Aorta (tissue), 5 donors: ENCODE results near the gene KLK14. TPM values are rescaled to one million over a fixed set of nuclear protein-coding genes. Genes with fewer than 3 reads are reported as not detected.
A peak's percentile ranks its signal among the peaks of the same experiment; 100 is the strongest.

Source experiments
- ATAC-seq: fragments of 200-7000 bp; cut with Tn5 transposase; one replicate; pipeline ENCODE4 v1.9.1; 2022; ENCODE audit warnings: moderate library complexity; ENCODE audit not compliant: low FRiP score
- DNase-seq, 2 donors: peaks; one replicate each; pipeline ENCODE4 v3.0.0-alpha.2; 2020
- H3K27ac ChIP-seq, 2 donors: one replicate each; pipeline ENCODE4 v1.5.1; 2013; ENCODE audit warnings: low read length in 2 of 2, mild to moderate bottlenecking in 2 of 2, moderate library complexity in 2 of 2, control low read depth in 1 of 2, inconsistent platforms in 1 of 2, low read depth in 1 of 2
- H3K27me3 ChIP-seq, 2 donors: one replicate each; pipeline ENCODE4 v1.6.1; 2013; ENCODE audit warnings: control low read depth in 1 of 2, low read length in 1 of 2, mild to moderate bottlenecking in 1 of 2, moderate library complexity in 1 of 2; ENCODE audit not compliant: insufficient read depth in 2 of 2, control insufficient read depth in 1 of 2
- H3K36me3 ChIP-seq, 2 donors: one replicate each; pipeline ENCODE4 v1.6.1; 2013; ENCODE audit warnings: control low read depth in 1 of 2, low read length in 1 of 2, mild to moderate bottlenecking in 1 of 2; ENCODE audit not compliant: insufficient read depth in 2 of 2, control insufficient read depth in 1 of 2
- H3K4me1 ChIP-seq, 2 donors: one replicate each; pipeline ENCODE4 v1.6.1; 2013; ENCODE audit warnings: low read length in 2 of 2, control low read depth in 1 of 2, mild to moderate bottlenecking in 1 of 2, moderate library complexity in 1 of 2; ENCODE audit not compliant: insufficient read depth in 2 of 2, control insufficient read depth in 1 of 2
- H3K4me3 ChIP-seq, 2 donors: one replicate each; pipeline ENCODE4 v1.5.1; 2013; ENCODE audit warnings: low read length in 2 of 2, control low read depth in 1 of 2, mild to moderate bottlenecking in 1 of 2
- H3K9me3 ChIP-seq: one replicate; pipeline ENCODE4 v1.6.1; 2013; ENCODE audit warnings: mild to moderate bottlenecking, low read length; ENCODE audit not compliant: control insufficient read depth
- WGBS, 2 donors: extraction: QIAGEN DNeasy Blood & Tissue Kit; methylation state at CpG; one replicate each; pipeline ENCODE4 v1.1.7; 2013; 5-methylcytosine and 5-hydroxymethylcytosine counted together
- intact Hi-C, 2 donors: fragments of 100-400 bp; cut with DNase I; formaldehyde crosslinking; loops; one replicate each; pipeline versions ENCODE4 v1.14.2 to v1.15.0; 2022
- polyA plus RNA-seq, 2 donors: library from polyadenylated mRNA; stranded (reverse); fragments of 200-250 nt; gene quantifications; one replicate each; pipeline ENCODE4 v1.2.3, GENCODE V29; 2013
- total RNA-seq, 2 donors: library from RNA; stranded (reverse); fragmentation: NEBNext Ultra II Directional; extraction: Animal tissue kit (Norgen Biotek cat#: 25700); gene quantifications; one replicate each; pipeline ENCODE4 v1.2.1, GENCODE V29; 2021
- donor health status: healthy with polysubstance abuse.
- donor health status: Bipolar disorder and iron deficiency.
- donor health status: DM: no; HTN: no; CAD: no.
- donor health status: DM: no; HTN: no; CAD: no.
- donor health status: DM: yes; HTN: yes; CAD: no.

KLK14 gene
- total and polyA plus RNA-seq, 4 donors: 0.10 to 0.71 (median 0.57) TPM; not detected in 1

DNA sequence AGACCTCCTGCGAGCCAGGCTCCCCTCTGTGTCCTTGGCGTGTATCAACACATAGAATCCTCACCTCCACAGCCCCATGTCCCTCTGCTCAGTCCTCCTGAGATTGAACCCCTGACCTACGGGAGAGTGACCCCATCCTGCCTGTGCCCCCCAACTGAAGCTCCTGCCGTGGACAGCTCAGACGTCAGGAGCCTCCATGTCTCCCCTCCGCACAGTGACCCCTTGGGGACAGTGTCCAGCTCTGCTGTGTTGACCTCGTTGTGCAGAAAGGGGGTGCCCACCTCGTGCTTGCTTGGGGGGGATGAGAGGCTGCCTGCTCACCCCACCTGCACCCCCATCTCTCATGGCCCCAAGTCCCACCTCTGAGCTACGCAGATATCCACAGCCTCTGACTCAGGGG, 41.5 kb upstream of the KLK14 start:
- Histone ChIP-seq H3K27ac (no peak overlapping the region), H3K36me3 (no peaks in the 10 kb centered on the region), H3K4me1 (no peaks in the 10 kb centered on the region), H3K27me3 (no peaks in the 10 kb centered on the region), H3K4me3 (no peak overlapping the region), H3K9me3 (no peaks in the 10 kb centered on the region)
- ATAC-seq (no peak), DNase-seq (peak in 1 of 2 donors; percentile 19)
- WGBS, 2 donors: 76 to 80% methylated on average over 9 of the region's 9 CpGs
- intact Hi-C loops: no loop called here

DNA sequence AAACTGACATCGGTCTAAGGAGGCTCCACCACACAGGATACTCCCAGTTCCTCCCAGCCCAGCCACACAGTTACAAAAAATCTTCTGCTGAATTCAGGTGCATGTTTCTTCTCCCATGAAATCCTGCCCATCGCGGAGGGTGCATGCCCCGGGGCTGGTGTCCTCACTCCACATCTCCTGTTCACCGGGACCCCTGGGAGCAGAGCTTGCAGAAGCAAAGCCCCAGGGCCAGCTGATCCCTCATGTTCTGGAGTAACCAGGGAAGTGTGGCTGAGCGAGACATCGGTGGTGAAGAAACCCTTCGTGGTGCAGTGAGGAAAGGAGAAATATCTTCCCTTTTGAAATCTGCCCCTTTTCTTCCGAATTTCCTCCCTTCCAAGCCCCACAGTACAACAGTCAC, 41.1 kb upstream of the KLK14 start:
- no peak overlapping the region for H3K27ac ChIP-seq
- intact Hi-C loops: no loop called here
- no peaks in the 10 kb centered on the region for H3K4me1 ChIP-seq
- peak in 1 of 2 donors; percentile 54 for DNase-seq
- ATAC-seq: no peak
- no peaks in the 10 kb centered on the region for H3K36me3 ChIP-seq
- no peak overlapping the region for H3K4me3 ChIP-seq
- H3K9me3 ChIP-seq: no peaks in the 10 kb centered on the region
- H3K27me3 ChIP-seq: no peaks in the 10 kb centered on the region
- WGBS, 2 donors: 80 to 81% methylated on average over 9 of the region's 9 CpGs

DNA sequence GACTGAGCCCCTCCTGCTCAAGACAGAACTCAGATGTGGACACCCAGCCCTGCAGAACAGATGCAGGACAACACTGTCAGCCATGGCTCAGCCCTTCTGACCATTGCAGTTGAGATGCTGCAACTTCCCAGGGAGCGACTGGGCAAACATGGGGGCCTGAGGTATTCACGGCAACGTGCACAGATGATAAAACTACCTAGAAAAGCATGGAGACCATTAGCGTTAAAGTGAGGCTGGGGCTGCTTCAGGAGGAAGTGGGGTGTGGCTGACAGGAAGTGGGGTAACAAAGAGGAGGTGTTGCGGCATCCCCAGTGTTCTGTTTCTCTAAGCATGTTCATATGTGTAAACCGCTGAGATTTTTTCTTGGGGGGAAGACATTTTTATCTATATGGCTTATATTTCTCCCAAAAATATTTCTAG, 40.7 kb upstream of the KLK14 start:
- Histone ChIP-seq H3K27ac (no peak overlapping the region), H3K9me3 (no peaks in the 10 kb centered on the region), H3K27me3 (no peaks in the 10 kb centered on the region), H3K4me1 (no peaks in the 10 kb centered on the region), H3K36me3 (no peaks in the 10 kb centered on the region), H3K4me3 (no peak overlapping the region)
- whole genome bisulfite sequencing, 2 donors: 71 to 73% methylated on average over 6 of the region's 6 CpGs
- DNase-seq: peak in 1 of 2 donors; percentile 61
- intact Hi-C loops: no loop called here
- no peak for ATAC-seq

DNA sequence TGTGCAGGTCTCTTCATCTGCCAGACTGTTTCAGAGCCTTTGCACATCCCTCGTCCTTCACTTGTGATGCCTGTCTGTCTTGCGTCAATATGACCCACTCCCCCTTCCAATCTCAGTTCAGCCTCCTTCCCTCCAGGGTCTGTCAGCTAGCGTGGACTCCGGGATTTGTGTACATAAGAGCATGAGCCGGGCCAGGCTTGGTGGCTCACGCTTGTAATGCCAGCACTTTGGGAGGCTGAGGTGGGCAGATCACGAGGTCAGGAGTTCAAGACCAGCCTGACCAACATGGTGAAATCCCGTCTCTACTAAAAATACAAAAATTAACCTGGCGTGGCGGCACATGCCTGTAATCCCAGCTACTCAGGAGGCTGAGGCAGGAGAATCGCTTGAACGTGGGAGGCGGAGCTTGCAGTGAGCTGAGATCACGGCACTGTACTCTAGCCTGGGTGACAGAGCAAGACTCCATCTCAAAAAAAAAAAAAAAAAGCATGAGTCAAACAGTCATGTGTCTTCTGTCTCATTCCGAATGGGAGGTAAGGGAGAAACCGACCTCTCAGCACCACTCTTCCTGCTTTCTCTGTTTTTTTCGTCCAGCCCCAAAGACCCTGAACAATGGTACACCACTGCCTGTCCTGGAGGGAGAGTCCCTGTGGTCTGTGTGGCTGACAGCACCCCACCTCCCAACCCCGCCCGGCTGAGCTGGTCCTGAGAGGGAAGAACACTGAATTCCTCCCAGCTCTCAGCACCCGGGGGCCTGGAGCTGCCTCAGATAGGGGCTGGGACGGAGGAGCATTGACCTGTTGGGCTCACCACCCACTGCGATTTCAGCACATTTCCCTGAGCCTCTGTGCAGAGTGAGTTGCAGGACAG, 39.7 kb upstream of the KLK14 start:
- no peaks in the 10 kb centered on the region for H3K27me3 ChIP-seq
- H3K36me3 ChIP-seq: no peaks in the 10 kb centered on the region
- no peaks in the 10 kb centered on the region for H3K4me1 ChIP-seq
- H3K27ac ChIP-seq: no peak overlapping the region
- no peak overlapping the region for H3K4me3 ChIP-seq
- ATAC-seq (no peak), DNase-seq (peak in 1 of 2 donors; percentile 62)
- 68% methylated on average over 22 of the region's 22 CpGs for WGBS, 2 donors
- H3K9me3 ChIP-seq: no peaks in the 10 kb centered on the region
- intact Hi-C loops: no loop called here

DNA sequence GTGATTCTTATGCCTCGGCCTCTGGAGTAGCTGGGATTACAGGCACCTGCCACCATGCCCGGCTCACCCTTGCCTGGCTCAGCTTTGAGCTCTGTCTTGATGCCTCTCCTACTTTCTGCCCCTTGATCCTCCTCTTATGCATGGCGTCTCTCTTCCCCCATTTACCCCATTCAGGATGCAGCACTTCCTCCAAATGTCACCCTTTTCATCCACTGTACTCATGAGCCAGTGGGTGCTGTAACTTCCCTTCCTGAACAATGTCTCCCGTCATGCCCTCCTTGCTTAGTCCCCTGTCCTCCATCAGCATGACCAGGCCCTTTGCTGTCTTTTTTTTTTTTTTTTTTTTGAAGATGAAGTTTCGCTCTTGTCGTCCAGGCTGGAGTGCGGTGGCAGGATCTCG, 38.6 kb upstream of the KLK14 start:
- Histone ChIP-seq H3K9me3 (no peaks in the 10 kb centered on the region), H3K27ac (no peak overlapping the region), H3K36me3 (no peaks in the 10 kb centered on the region), H3K27me3 (no peaks in the 10 kb centered on the region), H3K4me1 (no peaks in the 10 kb centered on the region), H3K4me3 (no peak overlapping the region)
- 87 to 93% methylated on average over 8 of the region's 8 CpGs for WGBS, 2 donors
- intact Hi-C loops: no loop called here
- DNase-seq (peak in 1 of 2 donors; percentile 50), ATAC-seq (no peak)

DNA sequence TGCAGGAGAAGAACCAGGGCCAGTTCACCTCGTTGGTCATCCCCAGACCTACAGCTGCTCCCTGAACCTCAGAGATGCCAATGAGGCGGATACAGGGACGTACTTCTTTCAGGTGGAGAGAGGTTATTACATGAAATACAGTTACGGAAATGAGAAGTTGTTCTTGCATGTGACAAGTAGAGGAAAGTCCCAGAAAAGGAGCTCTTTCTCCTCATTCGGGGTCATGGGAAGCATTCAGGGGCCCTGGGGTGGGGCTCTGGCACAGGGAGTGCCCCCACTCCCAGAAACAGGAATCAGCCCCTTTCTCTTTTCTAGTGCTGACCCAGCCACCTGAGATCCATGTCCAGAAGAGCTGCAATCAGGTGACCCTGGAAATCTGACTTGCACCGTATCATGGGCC, 37.5 kb upstream of the KLK14 start:
- no peaks in the 10 kb centered on the region for H3K36me3 ChIP-seq
- 79 to 83% methylated on average over 6 of the region's 6 CpGs for WGBS, 2 donors
- DNase-seq (peak in 1 of 2 donors; percentile 16), ATAC-seq (no peak)
- no peaks in the 10 kb centered on the region for H3K9me3 ChIP-seq
- no peak overlapping the region for H3K4me3 ChIP-seq
- no peaks in the 10 kb centered on the region for H3K4me1 ChIP-seq
- no peak overlapping the region for H3K27ac ChIP-seq
- intact Hi-C loops: no loop called here
- H3K27me3 ChIP-seq: peaks cover 0 to 4% of the 10 kb centered on the region in 2 donors

DNA sequence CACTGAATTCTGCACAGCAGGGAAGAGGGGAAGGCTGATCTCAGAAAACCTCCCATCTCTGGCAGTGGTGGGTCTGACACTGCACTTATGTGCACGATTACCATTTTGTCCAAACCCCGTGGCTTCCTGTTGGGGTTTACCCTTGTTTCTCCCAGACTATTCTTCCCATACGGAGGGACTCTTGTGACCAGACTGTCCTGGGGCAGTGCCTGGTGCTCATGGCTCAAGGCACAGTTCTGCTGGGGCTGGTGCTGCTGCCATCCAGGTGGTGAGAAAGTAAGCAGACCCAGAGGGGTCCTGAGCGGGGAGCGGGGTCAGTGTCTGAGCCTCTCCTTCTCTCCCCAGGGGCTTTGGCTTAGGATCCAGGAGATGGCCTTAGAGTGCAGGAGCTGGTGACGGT, 36.9 kb upstream of the KLK14 start:
- Histone ChIP-seq H3K27ac (no peak overlapping the region), H3K27me3 (peaks cover 0 to 4% of the 10 kb centered on the region in 2 donors), H3K4me1 (no peaks in the 10 kb centered on the region), H3K36me3 (no peaks in the 10 kb centered on the region), H3K9me3 (no peaks in the 10 kb centered on the region), H3K4me3 (no peak overlapping the region)
- DNase-seq (peak in 1 of 2 donors; percentile 48), ATAC-seq (no peak)
- intact Hi-C loops: loop anchor here in 1 of 2 donors (10.0 kb wide), 1 partner anchor 315 kb away; no protein-coding TSS in a partner anchor
- WGBS, 2 donors: 71 to 72% methylated on average over 6 of the region's 6 CpGs

DNA sequence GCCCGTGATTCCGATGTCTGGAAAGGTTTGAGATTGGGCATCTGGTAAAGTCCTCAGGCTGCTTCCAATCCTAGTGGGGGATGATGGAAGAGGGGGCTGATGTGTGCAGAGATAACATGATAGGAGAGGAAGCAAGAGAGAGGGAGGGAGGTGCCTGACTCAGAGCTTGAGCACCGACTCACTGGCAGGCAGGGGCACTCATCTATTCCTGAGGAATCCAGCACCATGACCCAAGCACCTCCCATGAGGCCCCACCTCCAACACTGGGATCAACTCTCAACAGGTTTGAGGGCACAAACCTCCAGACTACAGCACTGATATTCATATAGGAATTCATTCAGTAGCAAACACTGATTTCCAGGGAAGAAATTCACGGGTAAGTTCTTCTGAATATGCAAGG, 36.4 kb upstream of the KLK14 start:
- intact Hi-C loops: loop anchor here in 1 of 2 donors (10.0 kb wide), 1 partner anchor 314 kb away; no protein-coding TSS in a partner anchor
- no peaks in the 10 kb centered on the region for H3K9me3 ChIP-seq
- no peaks in the 10 kb centered on the region for H3K4me1 ChIP-seq
- no peaks in the 10 kb centered on the region for H3K36me3 ChIP-seq
- peaks cover 0 to 4% of the 10 kb centered on the region in 2 donors for H3K27me3 ChIP-seq
- peak in 1 of 2 donors; percentile 18 for DNase-seq
- WGBS, 2 donors: 52 to 53% methylated on average over 4 of the region's 4 CpGs
- H3K27ac ChIP-seq: no peak overlapping the region
- no peak for ATAC-seq
- H3K4me3 ChIP-seq: no peak overlapping the region
